CD14-positive monocyte (primary cell): ENCODE results near the gene MYOZ1. TPM values are rescaled to one million over a fixed set of nuclear protein-coding genes. Genes with fewer than 3 reads are reported as not detected.
A peak's percentile ranks its signal among the peaks of the same experiment; 100 is the strongest.

ENCODE experiments used
- DNase-seq, 3 donors: peaks; one replicate each; pipeline ENCODE4 v3.0.0-alpha.2; 2011 to 2022
- H2AFZ ChIP-seq: 2 replicates; pipeline ENCODE4 v1.6.0; 2012; ENCODE audit warnings: mild to moderate bottlenecking, low read depth, low read length, inconsistent platforms; ENCODE audit not compliant: insufficient read depth, poor library complexity, severe bottlenecking
- H3K27ac ChIP-seq, 2 donors: 1 replicate in 1 of 2; 2 replicates in 1 of 2; pipeline ENCODE4 v1.5.1; 2012 to 2013; ENCODE audit warnings: low read length in 2 of 2, control low read depth in 1 of 2, inconsistent platforms in 1 of 2, low read depth in 1 of 2, mild to moderate bottlenecking in 1 of 2
- H3K27me3 ChIP-seq, 2 donors: one replicate each; pipeline versions ENCODE4 v1.6.0 to v1.6.1; 2011 to 2013; ENCODE audit warnings: low read length in 2 of 2; ENCODE audit not compliant: control insufficient read depth in 2 of 2, insufficient read depth in 2 of 2
- H3K36me3 ChIP-seq, 2 donors: replicated peaks in 1 of 2; 1 replicate in 1 of 2; 2 replicates in 1 of 2; pipeline versions ENCODE4 v1.5.1 to v1.6.1; 2012 to 2013; ENCODE audit warnings: low read length in 2 of 2, control low read depth in 1 of 2, inconsistent platforms in 1 of 2, mild to moderate bottlenecking in 1 of 2; ENCODE audit not compliant: insufficient read depth in 2 of 2, control insufficient read depth in 1 of 2
- H3K4me1 ChIP-seq, 2 donors: 1 replicate in 1 of 2; 2 replicates in 1 of 2; pipeline versions ENCODE4 v1.5.1 to v1.6.1; 2012 to 2013; ENCODE audit warnings: low read length in 2 of 2, control low read depth in 1 of 2, inconsistent platforms in 1 of 2, mild to moderate bottlenecking in 1 of 2, moderate library complexity in 1 of 2; ENCODE audit not compliant: insufficient read depth in 2 of 2, control insufficient read depth in 1 of 2
- H3K4me2 ChIP-seq: replicated peaks from 2 replicates; pipeline ENCODE3; 2012; ENCODE audit warnings: low read length, moderate library complexity, mild to moderate bottlenecking; ENCODE audit not compliant: poor library complexity, severe bottlenecking; ENCODE audit errors: extremely low read depth
- H3K4me3 ChIP-seq, 3 experiments: fragments of 200-600 bp in 1 of 3; sonication (generic) in 1 of 3; replicated peaks in 1 of 3; 1 replicate in 2 of 3; 2 replicates in 1 of 3; pipeline ENCODE4 v1.5.1; 2011 to 2013; ENCODE audit warnings: low read length in 3 of 3, mild to moderate bottlenecking in 3 of 3, control low read depth in 2 of 3, low read depth in 2 of 3, inconsistent platforms in 1 of 3, moderate library complexity in 1 of 3
- H3K79me2 ChIP-seq: 2 replicates; pipeline ENCODE4 v1.6.0; 2012; ENCODE audit warnings: mild to moderate bottlenecking, control low read depth, inconsistent platforms, low read length, moderate library complexity; ENCODE audit not compliant: insufficient read depth
- H3K9ac ChIP-seq: 2 replicates; pipeline ENCODE4 v1.6.0; 2017; ENCODE audit warnings: low read length, mild to moderate bottlenecking; ENCODE audit not compliant: insufficient read depth, poor library complexity, severe bottlenecking
- H3K9me3 ChIP-seq, 2 donors: replicated peaks in 1 of 2; 1 replicate in 1 of 2; 2 replicates in 1 of 2; pipeline versions ENCODE4 v1.5.1 to v1.6.1; 2012 to 2013; ENCODE audit warnings: low read length in 2 of 2, control low read depth in 1 of 2; ENCODE audit not compliant: control insufficient read depth in 1 of 2, insufficient read depth in 1 of 2
- H4K20me1 ChIP-seq: 2 replicates; pipeline ENCODE4 v1.6.0; 2012; ENCODE audit warnings: mild to moderate bottlenecking, low read length, control low read depth, moderate library complexity; ENCODE audit not compliant: insufficient read depth
- H3K27ac Mint-ChIP-seq, 7 donors: one replicate each; pipeline ENCODE4 v1.8.0; 2020; ENCODE audit warnings: mild to moderate bottlenecking in 7 of 7, mixed read lengths in 7 of 7, moderate library complexity in 6 of 7, inconsistent platforms in 2 of 7
- H3K27me3 Mint-ChIP-seq, 3 donors: one replicate each; pipeline ENCODE4 v1.8.0; 2021 to 2022; ENCODE audit warnings: low read depth in 3 of 3, mild to moderate bottlenecking in 3 of 3, mixed read lengths in 3 of 3, moderate library complexity in 3 of 3, inconsistent platforms in 1 of 3
- H3K36me3 Mint-ChIP-seq, 2 donors: one replicate each; pipeline ENCODE4 v1.8.0; 2020; ENCODE audit warnings: mixed read lengths in 2 of 2, inconsistent platforms in 1 of 2, mild to moderate bottlenecking in 1 of 2
- H3K4me1 Mint-ChIP-seq: one replicate; pipeline ENCODE4 v1.8.0; 2020; ENCODE audit warnings: mild to moderate bottlenecking, mixed read lengths
- H3K4me3 Mint-ChIP-seq, 2 donors: one replicate each; pipeline ENCODE4 v1.8.0; 2020; ENCODE audit warnings: mild to moderate bottlenecking in 2 of 2, mixed read lengths in 2 of 2, moderate library complexity in 1 of 2
- H3K9me3 Mint-ChIP-seq, 7 donors: one replicate each; pipeline ENCODE4 v1.8.0; 2020 to 2022; ENCODE audit warnings: mixed read lengths in 7 of 7, mild to moderate bottlenecking in 6 of 7, moderate library complexity in 6 of 7, inconsistent platforms in 2 of 7
- CTCF ChIP-seq: fragments of 200-600 bp; IDR thresholded peaks from one replicate; pipeline ENCODE4 v1.8.0; 2022; ENCODE audit warnings: antibody characterized with exemption, mild to moderate bottlenecking
- WGBS: methylation state at CpG from one replicate; pipeline ENCODE4 v1.1.5; 2013; ENCODE audit warnings: missing lambda C conversion rate; ENCODE audit not compliant: insufficient coverage; 5-methylcytosine and 5-hydroxymethylcytosine counted together
- intact Hi-C, 2 donors: fragments of 100-400 bp; cut with micrococcal nuclease; formaldehyde crosslinking; loops; one replicate each; pipeline versions ENCODE4 v1.15.0 to v1.15.1; 2023
- polyA plus RNA-seq, 3 donors: library from polyadenylated mRNA; depleted of rRNA in 1 of 3; unstranded in 2 of 3; stranded (reverse) in 1 of 3; fragments of 300-500 nt in 2 of 3; fragments of >200 nt in 1 of 3; fragmentation: Illumina TruSeq in 2 of 3; gene quantifications; 1 replicate in 2 of 3; 2 replicates in 1 of 3; pipeline ENCODE4 v1.2.3, GENCODE V29; 2012 to 2021

Gene MYOZ1
- polyA plus RNA-seq, 3 donors = not detected

- Histone ChIP-seq H3K27ac (peak overlapping the region in 1 of 2 donors; percentile 61), H3K4me1 (peaks cover 39 to 42% of the 10 kb centered on the region in 2 donors), H3K4me2 (no peak overlapping the region), H3K27me3 (no peaks in the 10 kb centered on the region), H3K4me3 (no peak overlapping the region), H2AFZ (no peak overlapping the region), H3K9ac (no peak overlapping the region), H3K79me2 (no peaks in the 10 kb centered on the region), H4K20me1 (no peaks in the 10 kb centered on the region), H3K9me3 (no peaks in the 10 kb centered on the region), H3K36me3 (no peaks in the 10 kb centered on the region)
- peaks cover 0 to 12% (median 7%) of the 10 kb centered on the region in 3 donors for H3K27me3 Mint-ChIP-seq
- no peak for TF ChIP-seq CTCF
- peak overlapping the region in 1 of 2 donors; percentile 76 for H3K4me3 Mint-ChIP-seq
- H3K4me1 Mint-ChIP-seq = peaks cover 53% of the 10 kb centered on the region
- H3K36me3 Mint-ChIP-seq = no peaks in the 10 kb centered on the region
- H3K27ac Mint-ChIP-seq = peak overlapping the region in 2 of 7 donors; percentile 37 to 69
- intact Hi-C loops = no loop called here
- no peaks in the 10 kb centered on the region for H3K9me3 Mint-ChIP-seq
- DNase-seq = no peak
- 100% methylated on average over 2 of the region's 4 CpGs for WGBS
These were observed 7.9 kb upstream of the MYOZ1 start for GRCh38 chr10:73648975-73649829.

- H3K9me3 Mint-ChIP-seq = no peaks in the 10 kb centered on the region
- Histone ChIP-seq H4K20me1 (no peaks in the 10 kb centered on the region), H3K27me3 (no peaks in the 10 kb centered on the region), H3K4me3 (peak overlapping the region; percentile 58 to 79 (median 60)), H3K36me3 (no peaks in the 10 kb centered on the region), H3K9me3 (no peaks in the 10 kb centered on the region), H3K4me1 (peaks cover 43 to 50% of the 10 kb centered on the region in 2 donors), H2AFZ (peak overlapping the region; percentile 98), H3K27ac (no peak overlapping the region), H3K9ac (peak overlapping the region; percentile 68), H3K79me2 (no peaks in the 10 kb centered on the region), H3K4me2 (peak overlapping the region; percentile 70)
- peaks cover 0 to 8% (median 6%) of the 10 kb centered on the region in 3 donors for H3K27me3 Mint-ChIP-seq
- H3K4me1 Mint-ChIP-seq = peaks cover 60% of the 10 kb centered on the region
- WGBS = 36% methylated on average over 33 of the region's 35 CpGs
- H3K27ac Mint-ChIP-seq = peak overlapping the region in 2 of 7 donors; percentile 20 to 40
- H3K36me3 Mint-ChIP-seq = no peaks in the 10 kb centered on the region
- no peak for TF ChIP-seq CTCF
- intact Hi-C loops = no loop called here
- no peak for DNase-seq
- peak overlapping the region; percentile 76 to 88 for H3K4me3 Mint-ChIP-seq
These were observed 6.8 kb upstream of the MYOZ1 start for GRCh38 chr10:73647875-73648651.
